Measurements from ENCODE around the gene MRPL21. TPM values are rescaled to one million over a fixed set of nuclear protein-coding genes. Genes with fewer than 3 reads are reported as not detected.
"Not testable (repeated sequence)": the region's sequence is repeated elsewhere in the genome, so short reads cannot be mapped to it uniquely, and the experiment has no call there.

MRPL21 gene
- total RNA-seq, 1 donor from 2014 or later = 58.0 TPM

GRCh38 chr11:68916439-68916838 lies 12.8 kb upstream of the MRPL21 start:
- DNase-seq (ENCODE audit: low spot score) = no peak
- intact Hi-C loops (cut with DNase I) = no loop called here

GRCh38 chr11:68914761-68915160 lies 11.1 kb upstream of the MRPL21 start:
- DNase-seq (ENCODE audit: low spot score) = no peak
- intact Hi-C loops (cut with DNase I) = no loop called here

- no peak for DNase-seq (ENCODE audit: low spot score)
- intact Hi-C loops (cut with DNase I) = no loop called here
Observed at GRCh38 chr11:68913188-68913587, 9.6 kb upstream of the MRPL21 start.

GRCh38 chr11:68912254-68912653 lies 8.6 kb upstream of the MRPL21 start:
- intact Hi-C loops (cut with DNase I) = no loop called here
- DNase-seq (ENCODE audit: low spot score) = no peak

- intact Hi-C loops (cut with DNase I) = no loop called here
Observed at GRCh38 chr11:68911731-68912130, 8.1 kb upstream of the MRPL21 start.

GRCh38 chr11:68910965-68911364 lies 7.3 kb upstream of the MRPL21 start:
- intact Hi-C loops (cut with DNase I) = no loop called here
- no peak for DNase-seq (ENCODE audit: low spot score)

More at GRCh38 chr11:68911731-68912130, 8.1 kb upstream of the MRPL21 start:
- no peak for DNase-seq (ENCODE audit: low spot score)

- DNase-seq (ENCODE audit: low spot score) = no peak
- intact Hi-C loops (cut with DNase I) = loop anchor here (10.0 kb wide), 3 partner anchors 177 to 767 kb away; partner anchors contain the start of genes CCND1 and LTO1
Observed at GRCh38 chr11:68908273-68908672, 4.6 kb upstream of the MRPL21 start.

GRCh38 chr11:68905421-68906360 lies 2.1 kb upstream of the MRPL21 start:
- intact Hi-C loops (cut with DNase I) = loop anchor here (10.0 kb wide), 3 partner anchors 179 to 769 kb away; partner anchors contain the start of genes CCND1 and LTO1
- no peak for DNase-seq (ENCODE audit: low spot score)

GRCh38 chr11:68904248-68904847 lies 716 bp upstream of the MRPL21 start:
- no peak for DNase-seq (ENCODE audit: low spot score)
- intact Hi-C loops (cut with DNase I) = loop anchor here (5.0 to 10.0 kb wide), 5 partner anchors 62 to 770 kb away; partner anchors contain the start of genes CCND1, CPT1A, LTO1 and TPCN2

- no peak for DNase-seq (ENCODE audit: low spot score)
- intact Hi-C loops (cut with DNase I) = loop anchor here (5.0 to 10.0 kb wide), 5 partner anchors 59 to 774 kb away; partner anchors contain the start of genes CCND1, CPT1A, LTO1 and TPCN2
Observed at GRCh38 chr11:68900835-68901381, 2.7 kb downstream of the MRPL21 start.

GRCh38 chr11:68897441-68897840 lies 6.2 kb downstream of the MRPL21 start:
- intact Hi-C loops (cut with DNase I) = no loop called here
- DNase-seq (ENCODE audit: low spot score) = no peak

- no peak for DNase-seq (ENCODE audit: low spot score)
- intact Hi-C loops (cut with DNase I) = no loop called here
Observed at GRCh38 chr11:68896171-68896959, 7.3 kb downstream of the MRPL21 start.

GRCh38 chr11:68893282-68893681 lies 10.3 kb downstream of the MRPL21 start:
- intact Hi-C loops (cut with DNase I) = no loop called here
- DNase-seq (ENCODE audit: low spot score) = no peak

GRCh38 chr11:68892576-68892975 lies 11.1 kb downstream of the MRPL21 start:
- intact Hi-C loops (cut with DNase I) = no loop called here
- no peak for DNase-seq (ENCODE audit: low spot score)

GRCh38 chr11:68891351-68891948 lies 12.2 kb downstream of the MRPL21 start:
- DNase-seq (ENCODE audit: low spot score) = no peak
- intact Hi-C loops (cut with DNase I) = no loop called here

- DNase-seq (ENCODE audit: low spot score) = peak; percentile 92
- intact Hi-C loops (cut with DNase I) = no loop called here
Observed at GRCh38 chr11:68890490-68891231, 13.0 kb downstream of the MRPL21 start.

- intact Hi-C loops (cut with DNase I) = no loop called here
Observed at GRCh38 chr11:68889948-68890446, 13.6 kb downstream of the MRPL21 start.

GRCh38 chr11:68884827-68885226 lies 18.8 kb downstream of the MRPL21 start:
- intact Hi-C loops (cut with DNase I); DNase-seq (ENCODE audit: low spot score): not testable (repeated sequence)

More at GRCh38 chr11:68889948-68890446, 13.6 kb downstream of the MRPL21 start:
- no peak for DNase-seq (ENCODE audit: low spot score)
